Renal cortical epithelial cell (primary cell): ENCODE data around the gene ACTG2. TPM values are rescaled to one million over a fixed set of nuclear protein-coding genes. Genes with fewer than 3 reads are reported as not detected.

Experiments used
- DNase-seq: peaks from one replicate; pipeline ENCODE4 v3.0.0-alpha.2; 2011; ENCODE audit warnings: low read depth
- total RNA-seq: library from RNA; depleted of rRNA; stranded (reverse); fragments of >200 nt; gene quantifications from 2 replicates; pipeline ENCODE4 v1.2.3, GENCODE V29; 2014

Gene ACTG2
- total RNA-seq, 1 donor from 2014 or later, result 0.15 TPM

- no peak for DNase-seq
Measured at GRCh38 chr2:73969356-73969755, 76.5 kb downstream of the ACTG2 start.

Other genes starting within 250 kb of the ACTG2 start
- gene TPRKB, start 155.7 kb upstream of the ACTG2 start, total RNA-seq, result 23.4 and 53.3 TPM in 2 replicates
- gene DUSP11, start 112.9 kb upstream of the ACTG2 start, total RNA-seq, result 23.5 and 40.5 TPM in 2 replicates
- not detected in 2 replicates for gene C2orf78, start 108.8 kb upstream of the ACTG2 start, total RNA-seq
- 36.5 and 61.9 TPM in 2 replicates for gene STAMBP, start 64.0 kb upstream of the ACTG2 start, total RNA-seq
- 26.9 and 71.4 TPM in 2 replicates for gene DGUOK, start 33.9 kb downstream of the ACTG2 start, total RNA-seq
- gene TET3, start 91.9 kb downstream of the ACTG2 start, total RNA-seq, result 3.6 and 8.7 TPM in 2 replicates